NCI-H748 treated with DMSO at 0.1 percent for 48 hours (cell line): ENCODE data around the gene APLN.

Experiments
- DNase-seq: peaks from one replicate; lab custom pipeline; 2025; lab: John Stamatoyannopoulos, UW

Gene APLN, protein sequence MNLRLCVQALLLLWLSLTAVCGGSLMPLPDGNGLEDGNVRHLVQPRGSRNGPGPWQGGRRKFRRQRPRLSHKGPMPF

DNA sequence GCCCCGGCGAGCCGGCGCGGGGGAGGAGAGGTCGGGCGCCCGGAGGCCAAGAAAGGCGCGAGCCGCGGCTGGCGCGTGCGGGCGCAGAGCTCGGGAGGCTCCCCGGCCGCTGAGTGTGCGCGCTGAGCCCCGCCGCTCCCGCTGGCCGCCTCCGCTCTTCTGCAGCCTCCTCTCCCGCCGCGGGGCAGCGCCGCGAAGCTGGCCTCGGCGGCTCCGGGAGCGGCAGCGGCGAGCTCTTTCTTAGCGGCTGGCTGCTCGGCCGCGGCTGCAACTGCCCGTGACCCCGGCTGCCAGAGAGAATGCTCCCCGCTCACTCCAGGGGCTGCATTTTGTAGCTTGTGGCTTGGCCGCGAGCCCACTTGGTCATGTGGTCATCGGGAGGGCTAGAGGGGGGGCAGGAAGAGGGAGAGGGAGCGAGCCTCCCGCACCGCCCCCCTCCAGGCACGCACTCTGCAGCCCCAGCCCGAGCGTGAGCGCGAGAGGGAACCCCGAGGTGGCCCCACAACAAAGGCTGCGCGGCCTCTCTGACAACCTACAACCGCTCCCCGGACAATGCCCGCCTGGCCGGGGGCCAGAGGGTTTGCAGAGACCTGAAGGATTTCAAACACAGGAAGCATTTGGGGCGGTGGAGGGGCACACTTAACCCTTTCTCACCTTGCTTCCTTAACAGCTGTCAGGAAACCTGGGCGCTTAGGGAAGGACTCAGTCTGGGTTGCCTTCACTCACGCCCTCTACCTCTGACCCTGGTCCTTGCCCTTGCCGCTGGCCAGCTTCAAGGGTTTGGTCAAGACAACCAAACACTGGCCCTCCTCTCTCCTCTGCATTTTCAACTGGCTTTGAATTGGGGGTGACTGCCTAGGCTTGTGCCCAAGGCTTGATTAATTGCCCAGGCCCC lies at the start of gene APLN:
Gene APLN, minus strand, starts transcription at position 305 of the 895 bp plus-strand sequence. CDS start 326 bp downstream, outside the sequence.
- peak; percentile 34 for DNase-seq

DNA sequence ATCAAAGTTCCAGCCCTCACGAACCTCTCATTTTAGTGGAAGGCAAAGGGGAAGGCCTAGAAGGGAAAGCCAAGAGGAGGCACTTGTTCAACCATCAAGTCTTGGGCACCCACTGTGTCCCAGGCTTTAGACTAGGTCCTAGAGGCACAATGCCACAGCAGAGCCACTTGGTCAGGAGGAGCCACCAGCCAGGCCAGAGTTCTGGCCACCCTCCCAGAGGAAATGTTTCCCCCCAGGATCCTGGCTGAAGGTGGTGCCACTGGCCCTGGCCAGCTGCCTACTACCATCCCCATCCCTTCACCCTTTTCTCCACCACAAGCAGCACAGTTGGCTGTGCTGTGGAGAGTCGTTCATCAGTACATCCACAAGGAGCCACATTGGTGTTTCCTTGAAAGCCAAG lies 49.7 kb upstream of the APLN start:
- no peak for DNase-seq

DNA sequence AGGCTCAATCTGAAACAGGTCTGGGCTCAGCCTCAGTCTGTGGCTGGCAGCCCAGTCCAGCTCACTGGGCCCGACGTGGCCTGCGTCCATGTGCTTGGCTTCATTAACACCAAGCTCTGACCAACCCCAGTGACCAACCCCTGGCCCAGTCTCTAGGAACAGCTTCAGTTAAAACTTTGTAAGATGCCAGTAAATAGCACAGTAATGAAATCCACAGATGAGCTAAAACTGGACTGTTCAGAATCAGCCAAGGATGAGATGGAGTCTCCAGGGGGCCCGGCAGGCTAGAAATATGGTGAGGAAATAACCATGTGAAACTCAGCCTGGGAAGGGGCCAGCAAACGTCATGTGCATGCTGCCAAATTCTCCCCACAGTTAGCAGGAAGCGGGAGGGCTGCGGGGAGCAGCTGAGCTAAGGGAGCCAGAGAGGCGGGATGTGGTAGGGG lies 46.9 kb upstream of the APLN start:
- no peak for DNase-seq

DNA sequence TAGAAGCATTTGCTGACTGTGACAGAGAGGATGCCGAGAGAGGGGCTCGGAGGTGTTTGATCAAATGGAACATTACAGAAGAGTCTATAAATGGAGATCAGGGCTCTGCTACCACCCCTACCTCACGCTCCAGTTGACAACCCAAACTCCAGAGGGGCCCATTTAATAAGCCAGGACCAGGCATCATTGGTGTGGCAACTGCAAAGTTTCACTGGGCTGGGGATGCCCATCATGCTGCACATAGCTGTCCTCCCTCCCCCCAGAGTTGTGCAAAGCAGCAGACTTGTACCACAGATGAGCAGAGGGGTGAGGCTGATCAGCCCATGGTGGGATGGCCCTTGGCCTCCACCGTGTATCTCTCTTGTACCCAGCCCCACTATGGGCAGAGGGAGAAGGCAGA lies 45.8 kb upstream of the APLN start:
- DNase-seq = no peak

DNA sequence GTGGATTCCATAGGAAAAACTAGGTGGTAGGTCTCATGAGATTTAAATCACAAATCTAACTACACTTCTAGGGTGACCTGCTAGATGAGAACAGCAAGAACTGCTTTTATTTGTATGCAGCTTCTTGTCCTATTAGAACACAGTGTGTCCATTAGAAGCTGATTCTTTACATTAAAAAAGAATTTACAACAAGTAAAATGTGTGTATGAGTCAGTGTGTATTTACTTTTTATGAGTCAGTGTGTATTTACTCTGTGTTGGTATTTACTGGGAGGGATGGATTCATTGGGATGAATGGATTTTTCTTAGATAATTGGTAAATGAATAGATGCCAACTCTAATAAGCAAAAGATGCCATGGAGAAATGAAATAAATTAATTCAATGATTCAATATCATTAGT lies 43.4 kb upstream of the APLN start:
- DNase-seq = no peak

DNA sequence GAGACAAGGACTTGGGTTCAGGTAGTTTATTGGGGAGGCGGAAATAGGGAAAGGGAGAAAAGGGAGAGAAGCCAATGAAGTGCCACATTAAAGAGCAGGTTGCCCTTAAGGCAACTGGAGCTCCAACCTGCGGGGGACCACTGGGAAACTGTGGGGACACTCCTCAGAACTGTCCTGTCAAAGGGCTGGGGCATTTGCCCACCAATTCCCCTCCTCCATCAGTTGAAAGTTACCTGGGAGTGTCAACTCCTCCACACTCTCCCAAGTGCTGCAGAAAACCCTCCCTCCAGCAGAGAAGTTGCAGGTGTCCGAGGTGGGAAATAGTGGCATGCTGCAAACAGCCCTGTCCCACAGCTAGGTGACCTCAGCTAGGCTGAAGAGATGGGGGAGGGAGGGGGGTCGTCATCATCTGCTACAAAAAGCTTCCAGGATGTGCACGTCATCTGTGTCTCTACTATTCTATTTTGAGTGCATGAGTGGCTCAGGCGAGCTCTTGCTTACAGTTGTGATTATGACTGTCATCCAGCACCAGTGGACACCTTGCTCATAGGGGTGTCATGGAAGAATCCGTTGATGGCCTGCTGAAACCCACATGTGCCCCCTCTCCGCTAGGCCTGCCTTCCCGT lies 42.6 kb upstream of the APLN start:
- DNase-seq = no peak

DNA sequence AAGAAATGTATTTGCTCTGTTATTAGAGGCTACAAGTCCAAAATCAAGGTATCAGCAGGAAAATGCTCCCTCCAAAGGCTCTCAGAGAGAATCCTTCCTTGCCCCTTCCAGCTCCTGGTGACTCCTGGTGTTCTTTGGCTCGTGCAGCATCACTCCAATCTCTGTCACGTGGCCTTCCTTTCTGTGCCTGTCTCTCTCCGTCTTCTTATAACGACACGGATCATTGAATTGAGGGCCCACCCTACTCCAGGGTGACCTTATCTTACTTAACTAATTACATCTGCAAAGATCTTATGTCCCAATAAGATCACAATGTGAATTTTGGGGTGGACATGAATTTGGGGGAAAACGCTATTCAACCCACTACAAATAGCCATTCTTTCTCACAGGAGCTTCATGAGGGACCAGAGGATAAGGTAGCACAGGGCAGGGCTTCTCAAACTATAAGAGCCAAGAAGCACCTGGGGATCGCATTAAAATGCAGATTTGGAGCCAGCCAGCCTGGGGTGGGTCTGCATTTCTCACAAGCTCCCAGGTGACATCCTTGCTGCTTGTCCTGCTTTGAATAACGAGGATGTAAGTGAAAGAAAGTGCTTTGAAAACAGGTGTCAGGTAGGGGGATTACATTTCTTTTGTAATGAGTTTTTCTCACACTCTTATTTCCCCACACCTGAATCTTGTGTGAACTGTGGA lies 41.9 kb upstream of the APLN start:
- no peak for DNase-seq

DNA sequence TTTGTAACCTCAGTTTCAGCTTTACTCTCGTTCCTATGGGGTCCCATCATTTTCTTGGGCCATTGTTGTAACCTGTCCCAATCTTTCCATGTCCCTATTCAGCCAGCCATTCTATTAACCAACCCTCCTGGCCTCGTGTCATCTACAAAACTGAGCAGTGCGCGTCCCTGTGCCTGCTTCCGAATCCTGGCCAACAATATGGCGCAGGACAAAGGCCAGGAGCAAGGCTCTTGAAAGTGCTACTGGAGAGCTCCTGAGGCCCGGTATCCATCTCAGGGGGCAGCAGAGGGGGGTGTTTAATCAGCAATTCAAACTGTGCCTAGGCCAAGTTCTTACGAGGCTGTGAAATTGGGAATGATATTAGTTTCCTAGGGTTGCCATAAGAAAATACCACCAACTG lies 41.2 kb upstream of the APLN start:
- DNase-seq = no peak

DNA sequence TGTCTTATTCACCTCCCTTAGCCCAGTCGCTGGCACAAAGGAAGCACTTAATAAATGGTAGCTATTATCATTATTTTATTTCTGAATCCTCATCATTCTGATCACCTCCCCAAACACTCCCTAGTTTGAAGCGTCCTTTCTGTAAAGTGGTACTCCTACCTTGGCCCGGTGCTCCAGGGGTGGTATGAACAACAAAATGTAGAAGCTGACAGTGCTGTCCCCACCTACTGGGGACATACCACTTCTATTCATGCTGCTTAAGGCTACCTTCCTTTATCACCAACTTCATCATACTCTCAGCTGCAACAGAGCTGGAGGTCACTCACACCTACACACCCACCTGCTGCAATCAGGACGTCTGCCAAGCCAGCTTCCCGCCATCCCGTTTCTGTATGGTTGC lies 40.8 kb upstream of the APLN start:
- no peak for DNase-seq

DNA sequence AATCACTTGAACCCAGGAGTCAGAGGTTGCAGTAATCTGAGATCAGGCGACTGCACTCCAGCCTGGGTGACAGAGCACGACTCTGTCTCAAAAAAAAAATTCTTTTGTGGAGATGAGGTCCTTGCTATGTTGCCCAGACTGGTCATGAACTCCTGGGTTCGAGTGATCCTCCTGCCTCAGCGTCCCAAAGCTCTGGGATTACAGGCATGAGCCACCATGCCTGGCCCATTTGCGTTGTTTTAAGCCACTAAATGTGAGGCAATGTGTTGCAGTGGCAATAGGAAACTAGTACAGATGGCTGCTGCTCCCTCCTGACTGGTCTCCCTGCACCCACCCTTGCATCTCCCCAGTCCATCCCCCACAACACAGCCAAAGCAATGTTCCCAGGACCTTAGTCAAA lies 40.0 kb upstream of the APLN start:
- DNase-seq = no peak

DNA sequence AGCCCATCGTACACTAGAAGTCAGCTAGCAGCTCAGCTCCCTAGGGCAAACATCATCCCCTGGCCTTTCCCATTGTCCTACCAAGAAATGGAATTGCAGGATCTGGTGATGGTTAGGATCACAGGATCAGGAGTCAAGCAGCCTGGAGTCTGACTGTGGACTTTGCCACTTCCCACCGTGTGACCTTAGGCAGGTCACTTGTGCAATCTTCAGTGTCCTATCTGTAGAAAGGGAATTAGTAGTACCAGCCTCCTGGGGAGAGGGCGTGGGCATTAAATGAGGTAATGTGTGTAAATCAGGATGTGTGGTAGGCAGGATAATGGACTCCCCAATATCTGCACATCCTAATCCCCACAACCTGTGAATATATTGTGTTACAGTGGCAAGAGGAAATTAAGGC lies 38.6 kb upstream of the APLN start:
- DNase-seq = no peak

DNA sequence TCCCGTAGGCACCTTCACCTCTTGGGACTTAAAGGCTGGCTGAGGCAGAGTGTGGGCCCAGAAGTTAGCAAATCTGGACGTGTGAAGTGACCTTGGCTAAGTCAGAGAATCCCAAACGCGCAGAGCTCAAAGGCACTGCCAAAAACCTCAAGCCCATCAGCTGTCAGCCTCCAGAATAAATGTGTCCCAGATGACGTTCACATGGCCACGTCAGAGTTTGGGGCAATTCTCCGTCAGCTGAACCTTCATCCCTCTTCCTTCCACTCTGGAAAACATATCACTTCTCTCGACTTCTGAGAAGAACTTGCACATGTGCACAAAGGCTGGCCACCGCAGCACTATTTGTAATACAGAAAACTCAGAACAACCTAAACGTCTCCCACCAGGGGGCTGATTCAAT lies 35.7 kb upstream of the APLN start:
- no peak for DNase-seq

DNA sequence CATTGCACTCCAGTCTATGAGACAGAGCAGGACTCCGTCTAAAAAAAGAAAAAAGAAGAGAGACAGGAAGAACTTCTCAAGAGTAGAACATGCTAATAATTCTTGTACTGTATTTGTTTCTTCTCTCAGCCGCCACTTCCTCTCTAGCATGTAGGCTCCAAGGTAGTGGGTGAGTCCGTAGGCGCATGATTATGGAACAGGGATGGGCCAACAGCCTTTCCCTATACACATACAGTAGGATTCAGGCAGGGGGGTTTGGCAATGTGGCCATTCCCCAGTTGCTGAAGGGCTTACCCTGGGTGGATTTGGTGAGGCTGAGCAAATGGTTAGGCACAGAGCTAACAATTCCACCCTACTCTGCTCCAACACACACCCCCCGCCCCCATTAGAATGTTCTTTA lies 35.0 kb upstream of the APLN start:
- no peak for DNase-seq

DNA sequence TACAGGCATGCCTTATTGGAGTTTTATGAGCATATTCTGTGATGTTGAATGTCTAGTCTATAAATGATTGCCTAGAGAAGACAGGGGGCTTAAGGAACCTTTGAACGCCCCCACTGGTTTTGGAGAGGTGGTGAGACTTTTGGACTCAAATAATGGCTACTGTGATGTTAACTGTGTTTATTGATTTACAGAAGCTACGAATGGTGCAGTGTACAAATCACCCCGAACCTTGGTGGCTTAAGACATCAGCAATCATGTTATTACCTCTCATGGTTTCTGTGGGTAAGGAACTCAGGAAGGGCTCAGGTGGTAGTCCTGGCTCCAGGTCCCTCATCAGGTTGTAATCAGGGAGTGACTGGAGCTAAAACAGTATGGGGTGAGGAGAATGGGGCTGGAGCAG lies 33.3 kb upstream of the APLN start:
- DNase-seq = no peak

DNA sequence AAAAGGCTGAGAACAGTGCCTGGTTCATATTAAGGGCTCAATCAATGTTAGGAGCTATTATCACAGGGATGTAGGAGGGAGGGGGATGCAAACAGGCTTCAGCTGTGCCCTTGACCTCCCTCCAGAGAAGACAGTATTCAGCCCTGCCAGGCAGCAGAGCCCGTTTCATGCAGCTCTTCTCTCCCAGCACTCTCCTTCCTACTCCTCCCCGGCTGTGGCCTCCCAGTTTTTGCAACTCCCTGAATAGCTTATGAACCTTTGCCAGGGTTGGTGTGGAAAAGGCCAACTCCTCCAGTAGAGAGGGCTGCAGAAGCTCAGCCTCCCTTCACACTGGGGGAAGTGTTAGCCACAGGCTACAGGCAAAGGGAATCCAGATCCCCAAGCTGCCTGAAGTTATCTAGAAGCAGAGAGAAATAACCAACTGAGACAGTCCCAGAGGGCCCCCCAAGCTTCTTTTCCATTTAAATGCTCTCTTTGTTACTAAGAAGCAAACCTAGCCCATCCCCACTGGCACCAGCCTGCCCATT lies 31.7 kb upstream of the APLN start:
- no peak for DNase-seq

DNA sequence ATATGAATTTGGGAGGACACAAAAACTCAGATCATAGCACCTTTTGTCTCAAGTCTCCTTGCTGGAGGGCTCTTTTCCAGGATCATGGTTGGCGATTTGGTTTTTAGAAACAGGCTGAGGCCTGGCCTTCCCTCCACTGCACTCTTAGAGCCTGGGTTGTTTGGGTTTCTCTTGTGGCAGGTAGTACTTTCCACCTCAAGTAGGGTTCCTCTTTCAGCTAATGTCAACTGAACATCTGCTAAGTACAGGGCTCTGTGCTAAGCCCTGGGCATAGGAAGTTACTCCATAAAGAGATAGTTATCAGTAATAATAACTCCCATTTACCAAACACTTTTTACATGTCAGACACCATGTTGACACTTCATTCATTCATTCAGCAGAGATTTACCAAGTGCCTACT lies 28.2 kb upstream of the APLN start:
- no peak for DNase-seq

DNA sequence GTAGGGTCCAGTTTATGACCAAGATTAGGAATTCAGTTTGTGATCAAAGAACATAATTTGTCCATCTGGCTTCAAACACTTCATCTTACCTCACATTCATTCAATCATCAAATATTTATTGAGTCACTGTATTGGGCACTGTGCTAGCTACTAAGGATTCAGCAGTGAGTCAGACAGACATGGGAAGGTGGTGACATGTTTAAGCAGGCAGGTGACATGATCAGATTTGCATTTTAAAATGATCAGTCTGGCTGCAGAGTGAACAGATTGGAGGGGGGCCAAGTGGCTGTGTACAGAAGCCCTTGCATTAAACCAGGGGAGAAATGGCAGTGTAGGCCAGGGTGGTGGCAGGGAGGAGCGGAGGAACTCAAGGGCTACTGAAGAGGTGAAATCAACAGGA lies 25.1 kb upstream of the APLN start:
- no peak for DNase-seq

DNA sequence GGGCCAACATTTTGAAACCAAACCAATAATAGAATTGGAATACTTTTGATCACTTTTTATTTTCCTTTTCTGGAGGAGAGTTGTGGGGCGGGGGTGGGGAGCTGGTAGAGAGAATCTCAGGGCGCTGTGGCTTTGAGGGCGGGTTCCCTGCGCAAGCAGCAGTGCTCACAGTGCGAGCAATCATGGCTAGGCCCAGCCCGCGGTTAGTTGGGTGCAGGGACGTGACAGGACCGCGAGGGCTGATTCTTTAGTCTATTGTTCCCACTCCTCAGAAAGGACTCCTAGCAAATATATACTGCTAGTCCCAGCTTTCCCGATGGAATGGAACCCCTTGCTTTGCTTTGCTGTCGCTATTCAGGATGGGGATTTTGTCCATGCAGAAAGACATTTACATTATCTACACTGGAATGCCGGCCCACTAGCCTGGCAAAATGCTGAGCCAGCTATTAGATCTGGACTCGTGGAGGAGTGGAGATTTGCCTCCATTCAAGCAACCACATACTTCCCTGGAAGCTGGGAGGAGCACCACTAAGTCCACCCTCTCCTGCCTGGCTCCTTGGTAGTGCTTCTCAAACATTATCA lies 23.9 kb upstream of the APLN start:
- DNase-seq = no peak

DNA sequence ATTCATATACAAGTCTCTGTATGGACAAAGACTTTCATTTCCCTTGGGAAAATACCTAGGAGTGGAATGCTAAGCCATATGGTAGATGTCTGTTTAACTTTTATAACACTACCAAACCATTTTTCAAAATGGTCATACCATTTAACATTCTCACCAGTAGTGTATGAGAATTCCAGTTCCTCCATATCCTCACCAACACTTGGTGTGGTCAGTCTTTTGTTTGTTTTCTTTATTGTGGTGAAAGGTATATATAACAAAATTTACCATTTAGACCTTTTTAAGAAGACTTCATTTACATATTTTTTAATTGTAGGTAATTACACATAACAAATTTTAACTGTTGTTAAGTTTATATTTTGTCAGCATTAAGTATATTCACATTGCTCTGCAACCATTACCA lies 12.7 kb upstream of the APLN start:
- no peak for DNase-seq

DNA sequence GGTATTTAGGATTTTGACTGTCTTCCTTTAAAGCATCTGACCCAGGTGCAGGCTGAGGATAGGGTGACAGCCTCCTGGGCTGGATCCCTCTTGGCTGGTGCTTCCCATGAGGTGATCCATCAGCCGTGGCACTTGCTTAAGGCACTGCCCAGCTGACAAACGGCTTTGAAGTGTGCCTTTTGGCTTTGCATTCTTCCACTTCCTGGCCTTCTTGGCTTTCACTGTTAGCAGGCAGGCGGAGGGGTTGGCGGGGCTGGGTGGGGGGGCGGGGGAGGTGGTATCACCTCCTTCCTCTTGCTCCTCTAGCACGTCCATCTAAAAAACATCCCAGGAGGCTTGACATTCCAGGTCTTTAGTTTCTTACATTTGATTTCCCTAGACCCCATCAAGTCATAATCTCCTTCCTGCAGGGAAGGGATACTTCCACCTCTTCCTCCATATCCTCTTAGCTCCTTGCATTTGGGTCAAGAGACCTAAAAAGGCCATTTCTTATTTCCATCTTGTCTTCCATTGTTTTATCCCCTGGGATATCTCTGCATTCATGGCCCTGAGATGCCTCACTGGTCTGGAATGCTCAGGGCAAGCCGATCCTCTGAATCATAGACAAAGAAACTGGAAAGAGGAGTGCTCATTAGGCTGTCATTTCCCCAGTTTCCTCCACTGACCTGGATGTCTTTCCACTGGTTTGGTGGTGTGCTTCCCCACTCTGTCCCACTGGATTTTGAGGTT lies 11.3 kb upstream of the APLN start:
- no peak for DNase-seq

DNA sequence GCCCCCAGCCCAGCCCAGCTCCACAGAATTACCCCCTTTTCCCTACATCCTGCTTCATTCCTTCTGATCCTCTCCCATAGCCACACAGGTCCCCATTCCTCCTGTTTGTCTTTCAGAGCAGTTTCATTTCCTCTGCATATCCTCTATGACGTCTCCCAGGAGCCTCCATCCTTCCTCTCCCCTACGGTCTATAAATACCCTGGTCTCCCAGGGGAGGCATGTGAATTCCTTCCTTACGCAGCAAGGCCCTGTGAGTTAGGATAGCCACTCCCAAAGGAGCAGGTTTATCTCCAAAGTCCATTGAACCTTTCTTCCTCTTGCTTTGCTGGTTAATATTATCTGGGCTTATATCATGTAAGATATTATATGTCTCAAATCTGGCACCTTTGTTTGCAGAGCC lies 8.4 kb upstream of the APLN start:
- no peak for DNase-seq

DNA sequence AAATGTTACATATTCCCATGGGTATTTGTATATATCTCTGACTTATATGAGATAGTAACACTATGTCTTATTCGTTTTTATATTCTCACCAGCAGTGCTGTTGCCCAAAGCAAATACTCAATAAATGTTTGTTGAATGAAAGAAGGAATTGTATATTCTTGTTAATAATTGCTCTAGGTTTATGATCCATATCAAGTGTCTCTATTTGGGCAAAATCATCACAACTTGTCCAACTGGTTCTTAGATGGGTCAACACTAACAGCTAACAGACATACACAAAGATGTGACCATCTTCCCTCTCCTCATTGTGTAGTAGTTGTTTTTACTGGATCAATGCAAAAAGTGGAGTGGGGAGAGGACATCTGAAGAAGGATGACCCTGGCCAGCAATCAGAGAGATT lies 6.6 kb upstream of the APLN start:
- peak; percentile 32 for DNase-seq
